Fibroblast of lung (primary cell): ENCODE measurements around the gene TMEM256.

Experiments used
- EZH2 ChIP-seq: IDR thresholded peaks from 2 replicates; pipeline ENCODE4 v1.5.1; 2012; ENCODE audit warnings: low read length, control low read depth, mild to moderate bottlenecking; ENCODE audit errors: missing control alignments
- TF ChIP-seq, protein P1 (sequence below), 2 donors: IDR thresholded peaks in 1 of 2; conservative IDR thresholded peaks in 1 of 2; 1 replicate in 1 of 2; 2 replicates in 1 of 2; pipeline ENCODE4 v1.5.1; 2011 to 2012; ENCODE audit warnings: low read length in 2 of 2, control low read depth in 1 of 2, inconsistent platforms in 1 of 2, low read depth in 1 of 2, mild to moderate bottlenecking in 1 of 2

DNA sequence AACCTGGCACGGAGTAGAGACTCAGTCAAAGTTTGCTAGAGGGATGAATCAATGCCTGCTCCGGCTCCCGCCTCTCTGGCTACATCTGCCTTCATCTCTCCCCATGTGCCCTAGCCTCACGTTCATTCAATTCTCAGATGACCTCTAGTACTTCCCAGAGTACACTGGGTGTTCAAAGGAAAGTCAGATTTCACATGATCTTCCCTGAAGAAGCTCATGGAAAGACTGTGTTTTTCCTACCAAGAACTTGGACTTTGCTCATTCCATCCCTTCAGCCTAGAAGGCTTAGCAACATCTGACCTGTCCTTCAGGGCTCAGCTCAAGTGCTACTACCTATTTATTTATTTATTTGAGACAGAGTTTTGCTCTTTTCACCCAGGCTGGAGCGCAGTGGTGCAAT lies 34.1 kb downstream of the TMEM256 start:
- TF ChIP-seq EZH2, result no peak
- TF ChIP-seq, protein P1, sequence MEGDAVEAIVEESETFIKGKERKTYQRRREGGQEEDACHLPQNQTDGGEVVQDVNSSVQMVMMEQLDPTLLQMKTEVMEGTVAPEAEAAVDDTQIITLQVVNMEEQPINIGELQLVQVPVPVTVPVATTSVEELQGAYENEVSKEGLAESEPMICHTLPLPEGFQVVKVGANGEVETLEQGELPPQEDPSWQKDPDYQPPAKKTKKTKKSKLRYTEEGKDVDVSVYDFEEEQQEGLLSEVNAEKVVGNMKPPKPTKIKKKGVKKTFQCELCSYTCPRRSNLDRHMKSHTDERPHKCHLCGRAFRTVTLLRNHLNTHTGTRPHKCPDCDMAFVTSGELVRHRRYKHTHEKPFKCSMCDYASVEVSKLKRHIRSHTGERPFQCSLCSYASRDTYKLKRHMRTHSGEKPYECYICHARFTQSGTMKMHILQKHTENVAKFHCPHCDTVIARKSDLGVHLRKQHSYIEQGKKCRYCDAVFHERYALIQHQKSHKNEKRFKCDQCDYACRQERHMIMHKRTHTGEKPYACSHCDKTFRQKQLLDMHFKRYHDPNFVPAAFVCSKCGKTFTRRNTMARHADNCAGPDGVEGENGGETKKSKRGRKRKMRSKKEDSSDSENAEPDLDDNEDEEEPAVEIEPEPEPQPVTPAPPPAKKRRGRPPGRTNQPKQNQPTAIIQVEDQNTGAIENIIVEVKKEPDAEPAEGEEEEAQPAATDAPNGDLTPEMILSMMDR (conservative IDR thresholded peaks at IDR 0.05 in 1 of 2, IDR thresholded peaks at IDR 0.05 in 1 of 2; ENCODE audit: low read depth in 1 of 2, low read length in 2 of 2), result no peak
